BLaER1 treated with 17β-estradiol and CSF1 and Interleukin-3, amounts not matched to agents 10 nM and 100 nM (cell line): Measurements from ENCODE around the gene NUMBL.

Source experiments
- H3K27ac ChIP-seq, 11 experiments: shearing (Covaris generic); formaldehyde crosslinking; 2 replicates each; pipeline ENCODE4 v1.8.1; 2022
- H3K27me3 ChIP-seq, 11 experiments: shearing (Covaris generic); formaldehyde crosslinking; 2 replicates each; pipeline ENCODE4 v1.8.1; 2022
- H3K36me3 ChIP-seq, 11 experiments: shearing (Covaris generic); formaldehyde crosslinking; 2 replicates each; pipeline ENCODE4 v1.8.1; 2022
- H3K4me1 ChIP-seq, 10 experiments: shearing (Covaris generic); formaldehyde crosslinking; 2 replicates each; pipeline ENCODE4 v1.8.1; 2022
- H3K4me2 ChIP-seq, 11 experiments: shearing (Covaris generic); formaldehyde crosslinking; 2 replicates each; pipeline ENCODE4 v1.8.1; 2022
- H3K4me3 ChIP-seq, 10 experiments: shearing (Covaris generic); formaldehyde crosslinking; 2 replicates each; pipeline ENCODE4 v1.8.1; 2022
- H3K9ac ChIP-seq, 11 experiments: shearing (Covaris generic); formaldehyde crosslinking; 2 replicates each; pipeline ENCODE4 v1.8.1; 2022
- H3K9me3 ChIP-seq, 11 experiments: shearing (Covaris generic); formaldehyde crosslinking; replicated peaks in 1 of 11; 2 replicates each; pipeline ENCODE4 v1.8.1; 2022
- H4K20me1 ChIP-seq, 11 experiments: shearing (Covaris generic); formaldehyde crosslinking; 2 replicates each; pipeline ENCODE4 v1.8.1; 2022
- Cebpa-rat ChIP-seq, 11 experiments: shearing (Covaris generic); IDR thresholded peaks; 2 replicates each; pipeline ENCODE4 v1.8.1; 2022

NUMBL gene

GRCh38 chr19:40640744-40641143, 49.7 kb downstream of the NUMBL start:
- peak overlapping the region; percentile 40 to 81 (median 73) for H3K4me2 ChIP-seq

DNA sequence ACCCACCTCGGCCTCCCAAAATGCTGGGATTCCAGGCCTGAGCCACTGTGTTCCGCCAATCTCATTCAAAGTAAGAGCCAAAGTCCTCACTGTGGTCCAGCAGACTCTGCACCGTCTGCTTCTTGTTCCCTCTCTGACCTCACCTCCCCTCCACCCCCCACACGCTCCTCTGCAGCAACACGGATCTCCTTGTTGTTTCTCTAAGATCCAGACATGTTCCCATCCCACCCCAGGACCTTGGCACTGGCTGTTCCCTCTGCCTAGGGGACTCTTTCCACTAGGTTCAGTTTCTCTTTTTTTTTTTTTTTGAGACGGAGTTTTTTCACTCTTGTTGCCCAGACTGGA, 50.8 kb downstream of the NUMBL start:
- no peak overlapping the region for H3K9ac ChIP-seq
- no peaks in the 10 kb centered on the region for H3K9me3 ChIP-seq
- peak overlapping the region in 3 of 11 experiments; percentile 12 to 21 (median 12); a peak in 1 of 22 replicates for H3K4me2 ChIP-seq
- no peaks in the 10 kb centered on the region for H3K27me3 ChIP-seq
- H4K20me1 ChIP-seq: no peaks in the 10 kb centered on the region
- no peaks in the 10 kb centered on the region for H3K36me3 ChIP-seq
- no peak overlapping the region for H3K4me3 ChIP-seq
- no peak overlapping the region for H3K27ac ChIP-seq
- H3K4me1 ChIP-seq: peaks cover 12 to 31% (median 20%) of the 10 kb centered on the region in 10 experiments
- TF ChIP-seq Cebpa-rat (IDR thresholded peaks at IDR 0.05): no peak

More at GRCh38 chr19:40640744-40641143, 49.7 kb downstream of the NUMBL start:
- Histone ChIP-seq H3K36me3 (no peaks in the 10 kb centered on the region), H3K9ac (peak overlapping the region in 9 of 11 experiments; percentile 11 to 57 (median 52); a peak in 12 of 22 replicates), H3K4me1 (peaks cover 12 to 31% (median 20%) of the 10 kb centered on the region in 10 experiments), H4K20me1 (no peaks in the 10 kb centered on the region), H3K9me3 (no peaks in the 10 kb centered on the region), H3K27ac (peak overlapping the region in 8 of 11 experiments; percentile 22 to 67 (median 46); a peak in 12 of 22 replicates), H3K27me3 (no peaks in the 10 kb centered on the region), H3K4me3 (no peak overlapping the region)
- TF ChIP-seq Cebpa-rat (IDR thresholded peaks at IDR 0.05): no peak

DNA sequence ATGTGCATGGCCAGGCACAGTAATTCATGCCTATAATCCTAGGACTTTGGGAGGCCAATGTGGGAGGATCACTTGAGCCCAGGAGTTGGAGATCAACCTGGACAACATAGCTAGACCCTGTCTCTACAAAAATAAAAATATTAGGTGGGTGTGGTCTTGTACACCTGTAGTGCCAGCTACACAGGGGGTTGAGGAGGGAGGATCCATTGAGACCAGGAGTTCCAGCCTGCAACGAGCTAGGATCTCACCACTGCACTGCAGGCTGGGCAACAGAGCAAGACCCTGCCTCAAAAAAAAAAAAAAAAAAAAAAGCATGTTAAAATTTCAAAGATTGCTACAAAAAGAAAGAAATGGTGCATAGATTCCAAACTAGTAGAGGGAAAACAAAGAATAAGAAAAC, 52.1 kb downstream of the NUMBL start:
- Histone ChIP-seq H3K4me2 (no peak overlapping the region), H3K27ac (no peak overlapping the region), H3K4me1 (peaks cover 12 to 39% (median 22%) of the 10 kb centered on the region in 10 experiments), H3K9ac (no peak overlapping the region), H3K4me3 (no peak overlapping the region), H3K36me3 (no peaks in the 10 kb centered on the region), H3K27me3 (no peaks in the 10 kb centered on the region), H4K20me1 (no peaks in the 10 kb centered on the region), H3K9me3 (no peaks in the 10 kb centered on the region)
- no peak for TF ChIP-seq Cebpa-rat (IDR thresholded peaks at IDR 0.05)

- no peaks in the 10 kb centered on the region for H3K27me3 ChIP-seq
- no peak overlapping the region for H3K9ac ChIP-seq
- no peak for TF ChIP-seq Cebpa-rat (IDR thresholded peaks at IDR 0.05)
- peaks cover 0 to 9% (median 0%) of the 10 kb centered on the region in 10 experiments; a peak in 3 of 20 replicates for H3K4me1 ChIP-seq
- H3K9me3 ChIP-seq: no peaks in the 10 kb centered on the region
- no peak overlapping the region for H3K4me3 ChIP-seq
- no peak overlapping the region for H3K27ac ChIP-seq
- H3K4me2 ChIP-seq: no peak overlapping the region
- H3K36me3 ChIP-seq: peaks cover 9 to 34% (median 24%) of the 10 kb centered on the region in 11 experiments
- H4K20me1 ChIP-seq: no peaks in the 10 kb centered on the region
Observed at GRCh38 chr19:40633207-40633606, 57.2 kb downstream of the NUMBL start.

DNA sequence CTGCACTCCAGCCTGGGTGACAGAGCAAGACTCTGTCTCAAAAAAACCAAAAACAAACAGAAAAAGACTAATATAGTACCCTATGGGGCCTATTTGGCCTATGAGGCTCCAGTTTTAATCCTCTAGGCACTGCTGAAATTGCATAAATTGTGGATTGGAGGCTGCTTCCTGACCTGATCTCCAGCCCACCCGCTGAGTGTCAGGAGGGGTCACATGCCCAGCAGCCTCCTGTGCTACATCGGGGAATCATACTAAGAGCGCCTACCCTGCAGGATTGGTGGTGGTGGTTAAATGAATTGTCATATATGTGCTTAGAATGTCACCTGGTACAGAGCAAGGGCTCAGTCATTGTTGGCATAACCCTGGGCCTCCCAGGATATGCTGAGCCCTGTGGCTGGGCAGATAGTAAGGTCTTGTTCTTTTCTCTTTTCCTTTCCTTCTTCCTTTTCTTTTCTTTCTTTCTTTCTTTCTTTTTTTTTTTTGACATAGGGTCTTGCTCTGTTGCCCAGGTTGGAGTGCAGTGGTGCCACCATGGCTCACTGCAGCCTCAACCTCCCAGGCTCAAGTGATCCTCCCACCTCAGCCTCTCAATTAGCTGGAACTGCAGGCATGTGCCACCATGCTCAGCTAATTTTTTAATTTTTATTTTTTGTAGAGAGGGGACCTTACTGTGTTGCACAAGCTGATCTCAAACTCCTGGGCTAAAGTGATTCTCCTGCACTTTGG, 58.0 kb downstream of the NUMBL start:
- Histone ChIP-seq H3K27me3 (no peaks in the 10 kb centered on the region), H3K9me3 (no peaks in the 10 kb centered on the region), H3K36me3 (peaks cover 14 to 41% (median 31%) of the 10 kb centered on the region in 11 experiments), H3K9ac (no peak overlapping the region), H3K4me3 (no peak overlapping the region), H3K27ac (no peak overlapping the region), H3K4me1 (peaks cover 0 to 9% (median 0%) of the 10 kb centered on the region in 10 experiments; a peak in 3 of 20 replicates), H3K4me2 (no peak overlapping the region), H4K20me1 (no peaks in the 10 kb centered on the region)
- TF ChIP-seq Cebpa-rat (IDR thresholded peaks at IDR 0.05): no peak

DNA sequence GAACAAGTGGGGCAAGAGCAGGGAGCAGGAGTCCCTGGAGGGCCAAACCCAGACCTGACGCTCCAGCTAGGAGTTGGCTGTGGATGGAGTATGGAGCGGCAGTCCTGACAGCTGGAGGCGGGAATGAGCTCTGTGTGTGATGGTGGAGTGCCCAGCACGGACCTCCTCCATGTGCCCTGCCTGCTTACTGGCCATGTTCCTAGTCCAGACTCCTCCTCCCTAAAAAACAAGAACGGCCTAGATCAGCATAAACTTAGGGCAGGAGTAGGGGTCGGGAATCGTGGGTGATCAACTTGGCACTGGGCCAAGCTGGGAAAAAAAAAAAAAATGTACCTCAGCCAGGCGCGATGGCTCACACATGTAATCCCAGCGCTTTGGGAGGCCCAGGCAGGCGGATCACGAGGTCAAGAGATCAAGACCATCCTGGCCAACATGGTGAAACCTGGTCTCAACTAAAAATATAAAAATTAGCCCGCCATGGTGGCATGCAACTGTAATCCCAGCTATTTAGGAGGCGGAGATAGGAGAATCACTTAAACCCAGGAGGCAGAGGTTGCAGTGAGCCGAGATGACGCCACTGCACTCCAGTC, 59.8 kb downstream of the NUMBL start:
- H3K36me3 ChIP-seq: peaks cover 27 to 59% (median 49%) of the 10 kb centered on the region in 11 experiments
- no peak overlapping the region for H3K4me2 ChIP-seq
- H4K20me1 ChIP-seq: peaks cover 0 to 4% (median 0%) of the 10 kb centered on the region in 11 experiments; a peak in 1 of 22 replicates
- H3K9ac ChIP-seq: no peak overlapping the region
- H3K4me1 ChIP-seq: peaks cover 0 to 10% (median 3%) of the 10 kb centered on the region in 10 experiments; a peak in 12 of 20 replicates
- no peaks in the 10 kb centered on the region for H3K9me3 ChIP-seq
- H3K4me3 ChIP-seq: no peak overlapping the region
- H3K27me3 ChIP-seq: no peaks in the 10 kb centered on the region
- no peak for TF ChIP-seq Cebpa-rat (IDR thresholded peaks at IDR 0.05)
- H3K27ac ChIP-seq: no peak overlapping the region

GRCh38 chr19:40629346-40629745, 61.1 kb downstream of the NUMBL start:
- H3K4me3 ChIP-seq: no peak overlapping the region
- peaks cover 0 to 11% (median 7%) of the 10 kb centered on the region in 10 experiments; a peak in 12 of 20 replicates for H3K4me1 ChIP-seq
- H4K20me1 ChIP-seq: peaks cover 0 to 7% (median 0%) of the 10 kb centered on the region in 11 experiments; a peak in 1 of 22 replicates
- no peak for TF ChIP-seq Cebpa-rat (IDR thresholded peaks at IDR 0.05)
- peaks cover 28 to 70% (median 57%) of the 10 kb centered on the region in 11 experiments for H3K36me3 ChIP-seq
- no peak overlapping the region for H3K9ac ChIP-seq
- no peaks in the 10 kb centered on the region for H3K27me3 ChIP-seq
- H3K9me3 ChIP-seq: no peaks in the 10 kb centered on the region
- no peak overlapping the region for H3K4me2 ChIP-seq
- no peak overlapping the region for H3K27ac ChIP-seq

DNA sequence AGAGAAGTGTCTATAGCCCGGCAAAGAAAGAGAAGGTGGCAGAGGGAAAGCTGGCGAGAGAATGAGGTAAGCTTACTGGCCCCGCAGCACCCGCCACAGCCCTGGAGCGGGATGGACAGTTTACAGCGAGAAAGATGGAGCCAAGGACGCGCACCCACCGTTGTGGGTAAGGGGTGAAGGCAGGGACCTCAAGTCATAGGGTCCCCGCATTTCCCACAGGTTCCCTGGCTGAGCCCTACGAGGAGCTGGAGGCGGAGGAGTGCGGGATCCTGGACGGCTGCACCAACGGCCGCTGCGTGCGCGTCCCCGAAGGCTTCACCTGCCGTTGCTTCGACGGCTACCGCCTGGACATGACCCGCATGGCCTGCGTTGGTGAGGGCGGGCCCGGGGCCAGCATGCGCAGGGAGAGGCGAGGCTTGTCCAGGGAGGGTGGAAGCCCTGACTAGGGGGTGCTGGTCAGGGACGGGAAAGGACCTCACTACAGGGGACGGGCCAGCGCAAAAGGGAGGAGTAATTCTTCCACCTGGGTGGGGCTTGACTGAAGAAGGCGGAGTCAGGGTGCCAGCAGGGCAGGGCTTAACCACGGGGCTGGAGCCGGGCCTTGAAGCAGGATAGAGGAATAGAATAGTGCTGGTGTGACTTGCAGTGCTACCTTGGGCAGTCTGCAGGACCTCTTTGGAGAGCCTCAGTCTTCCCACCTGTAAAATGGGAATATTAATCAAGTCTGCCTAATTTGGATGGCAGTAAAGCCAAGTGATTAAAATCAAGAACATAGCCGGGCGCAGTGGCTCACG, 62.8 kb downstream of the NUMBL start:
- no peak overlapping the region for H3K27ac ChIP-seq
- H3K36me3 ChIP-seq: peaks cover 44 to 86% (median 74%) of the 10 kb centered on the region in 11 experiments
- H3K27me3 ChIP-seq: no peaks in the 10 kb centered on the region
- no peak for TF ChIP-seq Cebpa-rat (IDR thresholded peaks at IDR 0.05)
- peaks cover 0 to 9% (median 0%) of the 10 kb centered on the region in 11 experiments; a peak in 2 of 22 replicates for H4K20me1 ChIP-seq
- H3K4me3 ChIP-seq: no peak overlapping the region
- H3K4me2 ChIP-seq: no peak overlapping the region
- H3K4me1 ChIP-seq: peaks cover 0 to 9% (median 4%) of the 10 kb centered on the region in 10 experiments; a peak in 9 of 20 replicates
- no peak overlapping the region for H3K9ac ChIP-seq
- H3K9me3 ChIP-seq: no peaks in the 10 kb centered on the region

DNA sequence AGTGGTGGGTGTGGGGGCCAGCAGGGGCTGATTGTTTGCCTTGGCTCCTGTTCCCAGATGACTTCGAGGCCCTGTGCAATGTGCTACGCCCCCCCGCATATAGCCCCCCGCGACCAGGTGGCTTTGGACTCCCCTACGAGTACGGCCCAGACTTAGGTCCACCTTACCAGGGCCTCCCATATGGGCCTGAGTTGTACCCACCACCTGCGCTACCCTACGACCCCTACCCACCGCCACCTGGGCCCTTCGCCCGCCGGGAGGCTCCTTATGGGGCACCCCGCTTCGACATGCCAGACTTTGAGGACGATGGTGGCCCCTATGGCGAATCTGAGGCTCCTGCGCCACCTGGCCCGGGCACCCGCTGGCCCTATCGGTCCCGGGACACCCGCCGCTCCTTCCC, 63.5 kb downstream of the NUMBL start:
- Histone ChIP-seq H3K4me1 (peaks cover 0 to 9% (median 4%) of the 10 kb centered on the region in 10 experiments; a peak in 9 of 20 replicates), H3K36me3 (peaks cover 51 to 93% (median 81%) of the 10 kb centered on the region in 11 experiments)
- no peak for TF ChIP-seq Cebpa-rat (IDR thresholded peaks at IDR 0.05)

More for the DNA sequence above, 63.5 kb downstream of the NUMBL start:
- H3K9me3 ChIP-seq: no peaks in the 10 kb centered on the region
- peaks cover 0 to 16% (median 0%) of the 10 kb centered on the region in 11 experiments; a peak in 2 of 22 replicates for H4K20me1 ChIP-seq
- H3K27me3 ChIP-seq: no peaks in the 10 kb centered on the region
- no peak overlapping the region for H3K9ac ChIP-seq
- no peak overlapping the region for H3K27ac ChIP-seq
- no peak overlapping the region for H3K4me2 ChIP-seq
- no peak overlapping the region for H3K4me3 ChIP-seq
